Adipose tissue (tissue), 3 donors: ENCODE results near the gene GNRH2. TPM values are rescaled to one million over a fixed set of nuclear protein-coding genes. Genes with fewer than 3 reads are reported as not detected.
"Not testable (repeated sequence)": the region's sequence is repeated elsewhere in the genome, so short reads cannot be mapped to it uniquely, and the experiment has no call there.

Experiments
- H3K27ac ChIP-seq: one replicate; pipeline ENCODE4 v1.5.1; 2013; ENCODE audit warnings: low read depth, low read length
- WGBS, 3 donors: extraction: QIAGEN DNeasy Blood & Tissue Kit; methylation state at CpG; one replicate each; pipeline ENCODE4 v1.1.7; 2013; 5-methylcytosine and 5-hydroxymethylcytosine counted together
- polyA plus RNA-seq, 3 donors: library from polyadenylated mRNA; stranded (reverse); fragments of 200-250 nt; gene quantifications; one replicate each; pipeline ENCODE4 v1.2.3, GENCODE V29; 2013
- donor health status: healthy with polysubstance abuse.
- donor health status: Bipolar disorder and iron deficiency.
- donor health status: healthy.

GNRH2 gene
- polyA plus RNA-seq: not detected

- 74 to 87% (median 79%) methylated on average over 2 to 3 of the region's 3 CpGs for WGBS, 3 donors
- H3K27ac ChIP-seq: no peak within 1 kb of the TSS
Measured at GRCh38 chr20:3043322-3043721, at the start of gene GNRH2. Gene GNRH2 (plus strand): TSS chr20:3043622. CDS start chr20:3044415, 793 bp downstream.

- whole genome bisulfite sequencing, 3 donors: 69 to 72% (median 71%) methylated on average over 2 of the region's 2 CpGs
- no peak overlapping the region for H3K27ac ChIP-seq
Measured at GRCh38 chr20:2995796-2996195, 47.6 kb upstream of the GNRH2 start.

GRCh38 chr20:2998728-2999127 lies 44.7 kb upstream of the GNRH2 start:
- no peak overlapping the region for H3K27ac ChIP-seq

DNA sequence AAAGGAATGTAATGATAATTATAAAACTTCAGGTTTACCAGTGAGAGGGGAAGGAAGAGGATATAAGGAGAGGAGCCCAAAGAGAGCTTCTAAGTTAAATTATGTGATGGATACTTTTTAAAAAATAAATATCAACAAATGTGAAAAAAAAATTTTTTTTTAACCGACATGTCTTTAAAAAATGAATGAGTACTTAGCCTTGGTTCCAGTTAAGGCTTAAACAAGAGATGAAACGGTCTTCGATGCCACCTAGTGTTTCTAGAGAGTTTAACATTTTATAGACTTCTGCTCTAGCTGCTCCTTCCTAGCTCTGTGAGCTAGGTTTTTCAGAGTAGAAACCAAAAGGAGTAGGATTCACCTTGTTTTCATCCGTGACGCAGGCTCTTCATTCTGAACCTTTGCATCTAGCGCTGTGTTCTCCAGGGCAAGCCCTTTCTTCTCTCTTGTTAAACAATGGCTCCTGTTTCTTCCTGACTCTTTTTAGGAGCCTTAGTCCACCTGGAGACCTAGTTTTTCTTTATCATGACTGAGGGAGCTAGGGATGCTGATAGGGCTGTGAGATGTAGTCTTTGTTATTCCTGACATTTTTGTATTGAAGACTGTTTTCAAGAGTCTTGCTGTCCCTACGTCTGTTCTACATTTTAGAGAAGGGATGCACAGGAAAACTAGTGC lies 42.4 kb upstream of the GNRH2 start:
- 43 to 50% (median 45%) methylated on average over 7 of the region's 7 CpGs for WGBS, 3 donors
- no peak overlapping the region for H3K27ac ChIP-seq

DNA sequence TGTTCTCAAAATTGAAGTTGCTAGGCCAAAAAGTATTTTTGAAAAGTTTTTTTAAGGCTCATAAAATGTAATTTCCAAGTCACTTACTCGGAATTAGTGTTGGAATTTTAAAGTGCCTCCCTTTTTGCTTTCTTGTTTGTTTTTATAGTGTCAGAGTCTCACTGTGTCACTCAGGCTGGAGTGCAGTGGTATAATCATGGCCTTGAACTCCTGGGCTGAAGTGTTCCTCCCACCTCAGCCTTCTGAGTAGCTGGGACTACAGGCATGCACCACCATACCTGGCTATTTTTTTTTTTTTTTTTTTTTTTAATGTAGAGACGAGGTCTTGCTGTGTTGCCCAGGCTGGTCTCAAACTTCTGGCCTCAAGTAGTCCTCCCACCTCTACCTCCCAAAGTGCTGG lies 40.0 kb upstream of the GNRH2 start:
- WGBS, 3 donors: 86 to 97% (median 92%) methylated on average over 2 of the region's 2 CpGs

GRCh38 chr20:3010985-3011723 lies 32.3 kb upstream of the GNRH2 start:
- 40 to 82% (median 76%) methylated on average over 1 of the region's 1 CpG for WGBS, 3 donors
- H3K27ac ChIP-seq: no peak overlapping the region

More for the DNA sequence above, 40.0 kb upstream of the GNRH2 start:
- no peak overlapping the region for H3K27ac ChIP-seq

DNA sequence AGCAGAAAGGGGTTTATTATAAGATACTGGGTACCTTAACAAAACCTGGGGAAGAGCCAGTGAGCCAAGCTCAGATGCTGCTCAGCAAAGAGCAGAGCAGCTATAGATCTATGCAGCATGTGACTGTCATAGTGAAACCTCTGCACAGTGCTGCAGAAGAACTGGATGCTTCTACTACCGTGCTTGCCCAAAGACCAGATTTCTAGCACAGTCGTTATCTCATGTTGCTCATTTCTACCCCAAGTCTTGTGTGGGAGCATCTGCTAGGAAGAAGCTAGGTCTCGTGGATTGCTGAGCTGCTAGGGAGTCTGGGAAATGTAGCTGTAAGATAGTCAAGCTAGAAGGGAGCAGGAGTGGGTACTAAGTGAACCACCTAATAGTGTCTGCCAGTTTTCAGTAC lies 31.7 kb upstream of the GNRH2 start:
- no peak overlapping the region for H3K27ac ChIP-seq
- WGBS, 3 donors: 82 to 92% (median 86%) methylated on average over 3 of the region's 3 CpGs

GRCh38 chr20:3013771-3014170 lies 29.7 kb upstream of the GNRH2 start:
- 94 to 98% (median 96%) methylated on average over 5 of the region's 5 CpGs for WGBS, 3 donors
- H3K27ac ChIP-seq: no peak overlapping the region

- 96% methylated on average over 7 of the region's 7 CpGs for WGBS, 3 donors
- H3K27ac ChIP-seq: no peak overlapping the region
Measured at GRCh38 chr20:3014179-3014578, 29.2 kb upstream of the GNRH2 start.

GRCh38 chr20:3014662-3015061 lies 28.8 kb upstream of the GNRH2 start:
- H3K27ac ChIP-seq: no peak overlapping the region
- 81 to 90% (median 90%) methylated on average over 3 of the region's 3 CpGs for WGBS, 3 donors

GRCh38 chr20:3015302-3015701 lies 28.1 kb upstream of the GNRH2 start:
- 93 to 95% (median 95%) methylated on average over 5 of the region's 5 CpGs for WGBS, 3 donors
- not testable (repeated sequence) for H3K27ac ChIP-seq

DNA sequence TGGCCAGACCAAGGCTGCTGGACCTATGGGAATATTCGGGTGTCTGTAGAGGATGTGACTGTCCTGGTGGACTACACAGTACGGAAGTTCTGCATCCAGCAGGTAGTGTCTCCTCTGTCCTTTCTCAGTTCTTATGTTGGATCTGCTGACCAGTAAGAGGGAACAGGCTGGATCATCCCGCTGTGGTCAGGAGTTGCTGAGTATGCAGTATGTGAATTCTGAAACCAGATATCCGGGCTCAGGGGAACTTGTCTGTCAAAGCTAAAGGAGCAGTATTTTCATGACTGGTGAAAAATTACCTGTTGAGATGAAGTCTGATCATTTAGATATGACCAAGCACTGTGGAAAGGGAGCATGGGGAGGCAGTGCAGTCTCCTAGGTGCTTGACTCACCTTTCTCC lies 22.1 kb upstream of the GNRH2 start:
- 89 to 94% (median 90%) methylated on average over 4 of the region's 4 CpGs for WGBS, 3 donors

GRCh38 chr20:3021777-3022176 lies 21.6 kb upstream of the GNRH2 start:
- H3K27ac ChIP-seq: no peak overlapping the region
- 93 to 98% (median 97%) methylated on average over 5 of the region's 5 CpGs for WGBS, 3 donors

More for the DNA sequence above, 22.1 kb upstream of the GNRH2 start:
- no peak overlapping the region for H3K27ac ChIP-seq

DNA sequence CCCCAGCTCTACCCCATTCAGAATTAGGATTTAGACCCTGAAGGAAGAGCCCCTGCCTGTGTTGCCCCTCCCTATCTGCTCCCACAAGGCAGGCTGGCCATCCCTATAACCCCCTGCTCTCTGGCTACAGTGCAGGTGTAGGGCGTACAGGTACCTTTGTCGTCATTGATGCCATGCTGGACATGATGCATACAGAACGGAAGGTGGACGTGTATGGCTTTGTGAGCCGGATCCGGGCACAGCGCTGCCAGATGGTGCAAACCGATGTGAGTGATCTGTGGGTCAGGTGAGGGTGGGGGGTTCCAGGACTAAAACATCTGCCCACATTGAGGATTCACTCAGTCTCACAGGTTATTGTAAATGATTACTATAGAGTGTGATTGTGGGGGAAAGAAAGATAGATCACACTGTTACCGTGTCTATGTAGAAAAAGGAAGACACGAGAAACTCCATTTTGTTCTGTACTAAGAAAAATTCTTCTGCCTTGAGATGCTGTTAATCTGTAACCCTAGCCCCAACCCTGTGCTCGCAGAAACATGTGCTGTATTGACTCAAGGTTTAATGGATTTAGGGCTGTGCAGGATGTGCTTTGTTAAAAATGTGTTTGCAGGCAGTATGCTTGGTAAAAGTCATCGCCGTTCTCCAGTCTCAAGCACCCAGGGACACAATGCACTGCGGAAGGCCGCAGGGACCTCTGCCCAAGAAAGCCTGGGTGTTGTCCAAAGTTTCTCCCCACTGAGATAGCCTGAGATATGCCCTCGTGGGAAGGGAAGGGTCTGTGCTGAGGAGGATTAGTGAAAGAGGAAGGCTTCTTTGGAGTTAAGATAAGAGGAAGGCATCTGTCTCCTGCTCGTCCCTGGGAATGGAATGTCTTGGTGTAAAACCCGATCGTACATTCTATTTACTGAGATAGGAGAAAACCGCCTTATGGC lies 20.6 kb upstream of the GNRH2 start:
- H3K27ac ChIP-seq: not testable (repeated sequence)
- WGBS, 3 donors: 74 to 86% (median 84%) methylated on average over 20 of the region's 20 CpGs

- 78 to 90% (median 81%) methylated on average over 2 of the region's 2 CpGs for WGBS, 3 donors
- no peak overlapping the region for H3K27ac ChIP-seq
Measured at GRCh38 chr20:3027987-3028386, 15.4 kb upstream of the GNRH2 start.

GRCh38 chr20:3031524-3032147 lies 11.8 kb upstream of the GNRH2 start:
- 91 to 97% (median 92%) methylated on average over 3 of the region's 3 CpGs for WGBS, 3 donors
- H3K27ac ChIP-seq: no peak overlapping the region

DNA sequence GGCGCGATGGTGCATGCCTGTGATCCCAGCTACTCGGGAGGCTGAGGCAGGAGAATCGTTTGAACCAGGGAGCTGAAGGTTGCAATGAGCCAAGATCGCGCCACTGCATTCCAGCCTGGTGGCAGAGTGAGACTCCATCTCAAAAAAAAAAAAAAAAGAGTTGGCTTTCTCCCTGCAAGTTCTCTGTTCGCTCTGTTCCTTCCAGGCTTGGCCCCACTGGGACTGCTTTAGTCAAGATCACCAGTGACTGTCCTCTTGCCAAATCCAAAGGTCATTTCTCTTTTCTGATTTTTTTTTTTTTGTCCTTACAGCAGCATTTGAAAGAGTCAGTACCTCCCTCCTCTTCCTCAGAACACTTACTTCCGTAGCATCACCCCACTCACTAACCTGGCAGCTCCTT lies 10.8 kb upstream of the GNRH2 start:
- H3K27ac ChIP-seq: no peak overlapping the region
- WGBS, 3 donors: 76 to 94% (median 86%) methylated on average over 7 to 8 of the region's 8 CpGs

GRCh38 chr20:3037654-3038053 lies 5.8 kb upstream of the GNRH2 start:
- 86 to 93% (median 86%) methylated on average over 3 of the region's 3 CpGs for WGBS, 3 donors
- no peak overlapping the region for H3K27ac ChIP-seq

DNA sequence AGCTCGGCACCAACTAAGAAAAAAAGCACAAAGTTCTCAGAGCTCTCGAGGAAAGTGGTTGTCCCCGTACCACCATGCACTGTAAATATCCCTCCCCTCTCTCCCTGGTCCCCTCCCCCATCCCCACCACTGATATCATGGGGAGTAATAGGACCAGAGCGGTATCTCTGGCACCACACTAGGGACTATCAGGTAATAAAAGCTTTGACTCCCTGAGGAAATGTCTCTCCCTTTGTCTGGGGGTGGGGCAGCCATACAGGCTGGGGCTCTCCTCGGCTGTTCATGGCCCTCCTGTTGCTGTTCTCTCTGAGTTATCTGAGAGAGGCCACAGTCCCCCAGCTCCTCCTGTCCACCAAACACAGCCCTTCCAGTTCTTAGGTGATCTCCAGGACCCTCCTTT lies 5.0 kb upstream of the GNRH2 start:
- WGBS, 3 donors: 87 to 95% (median 88%) methylated on average over 5 of the region's 5 CpGs
- no peak overlapping the region for H3K27ac ChIP-seq
